Measurements from ENCODE around the gene RPP25L. TPM values are rescaled to one million over a fixed set of nuclear protein-coding genes. Genes with fewer than 3 reads are reported as not detected.

The RPP25L gene
- polyA plus RNA-seq, 1 donor from 2014 or later: 31.4 TPM

GRCh38 chr9:34615132-34615531, 3.2 kb upstream of the RPP25L start:
- H3K9ac ChIP-seq (ENCODE audit: low read length): no peak overlapping the region
- no peaks in the 10 kb centered on the region for H3K36me3 ChIP-seq (ENCODE audit: insufficient read depth, low read length)
- H3K79me2 ChIP-seq (replicated peaks; ENCODE audit: insufficient read depth, low read length): peaks cover 13% of the 10 kb centered on the region
- H3K27ac ChIP-seq (ENCODE audit: low read length): no peak overlapping the region
- no peak overlapping the region for H3K4me3 ChIP-seq (ENCODE audit: low read length)
- peaks cover 3% of the 10 kb centered on the region for H3F3A ChIP-seq (ENCODE audit: insufficient read depth, low read length, poor library complexity, severe bottlenecking)
- no peak overlapping the region for H3K4me2 ChIP-seq (ENCODE audit: low read length)
- H3K9me3 ChIP-seq (ENCODE audit: low read length): no peaks in the 10 kb centered on the region
- no peak for TF ChIP-seq EZH2 (IDR thresholded peaks at IDR 0.05; ENCODE audit: borderline replicate concordance, insufficient read depth, low read length, poor library complexity, severe bottlenecking)
- TF ChIP-seq TAF1 (IDR thresholded peaks at IDR 0.05; ENCODE audit: low read depth): no peak
- TF ChIP-seq MXI1 (conservative IDR thresholded peaks at IDR 0.05; ENCODE audit: poor library complexity, severe bottlenecking): no peak
- no peak for TF ChIP-seq CTCF (IDR thresholded peaks at IDR 0.05; ENCODE audit: poor library complexity, severe bottlenecking)
- TF ChIP-seq SMC3 (conservative IDR thresholded peaks at IDR 0.05; ENCODE audit: poor library complexity): no peak
- no peak for TF ChIP-seq RAD21 (conservative IDR thresholded peaks at IDR 0.05)
- TF ChIP-seq POLR2AphosphoS5 (IDR thresholded peaks at IDR 0.05): no peak
- TF ChIP-seq REST (IDR thresholded peaks at IDR 0.05; ENCODE audit: borderline replicate concordance): no peak
- no peak for TF ChIP-seq EP300 (conservative IDR thresholded peaks at IDR 0.05; ENCODE audit: poor library complexity, severe bottlenecking)
- H3K9me2 ChIP-seq (ENCODE audit: insufficient read depth, low read length): no peaks in the 10 kb centered on the region
- no peaks in the 10 kb centered on the region for H3K27me3 ChIP-seq (ENCODE audit: insufficient read depth, low read depth, low read length)
- H2AFZ ChIP-seq (ENCODE audit: low read depth, low read length): no peak overlapping the region
- no peaks in the 10 kb centered on the region for H4K20me1 ChIP-seq (ENCODE audit: insufficient read depth)

- peak overlapping the region; percentile 61 for H3K4me2 ChIP-seq (ENCODE audit: low read length)
- no peaks in the 10 kb centered on the region for H3K79me2 ChIP-seq (replicated peaks; ENCODE audit: insufficient read depth, low read length)
- TF ChIP-seq EP300 (conservative IDR thresholded peaks at IDR 0.05; ENCODE audit: poor library complexity, severe bottlenecking): no peak
- peak; percentile 87 for TF ChIP-seq CTCF (IDR thresholded peaks at IDR 0.05; ENCODE audit: poor library complexity, severe bottlenecking)
- no peak for TF ChIP-seq MXI1 (conservative IDR thresholded peaks at IDR 0.05; ENCODE audit: poor library complexity, severe bottlenecking)
- no peak for TF ChIP-seq EZH2 (IDR thresholded peaks at IDR 0.05; ENCODE audit: borderline replicate concordance, insufficient read depth, low read length, poor library complexity, severe bottlenecking)
- TF ChIP-seq RAD21 (conservative IDR thresholded peaks at IDR 0.05): peak; percentile 65
- TF ChIP-seq POLR2AphosphoS5 (IDR thresholded peaks at IDR 0.05): no peak
- TF ChIP-seq TAF1 (IDR thresholded peaks at IDR 0.05; ENCODE audit: low read depth): no peak
- TF ChIP-seq SMC3 (conservative IDR thresholded peaks at IDR 0.05; ENCODE audit: poor library complexity): peak; percentile 81
- TF ChIP-seq REST (IDR thresholded peaks at IDR 0.05; ENCODE audit: borderline replicate concordance): no peak
- H4K20me1 ChIP-seq (ENCODE audit: insufficient read depth): no peaks in the 10 kb centered on the region
- peak overlapping the region; percentile 85 for H3K9ac ChIP-seq (ENCODE audit: low read length)
- no peaks in the 10 kb centered on the region for H3K9me3 ChIP-seq (ENCODE audit: low read length)
- H2AFZ ChIP-seq (ENCODE audit: low read depth, low read length): no peak overlapping the region
- no peaks in the 10 kb centered on the region for H3F3A ChIP-seq (ENCODE audit: insufficient read depth, low read length, poor library complexity, severe bottlenecking)
- peak overlapping the region; percentile 86 for H3K4me3 ChIP-seq (ENCODE audit: low read length)
- peak overlapping the region; percentile 71 for H3K27ac ChIP-seq (ENCODE audit: low read length)
- no peaks in the 10 kb centered on the region for H3K9me2 ChIP-seq (ENCODE audit: insufficient read depth, low read length)
- no peaks in the 10 kb centered on the region for H3K36me3 ChIP-seq (ENCODE audit: insufficient read depth, low read length)
- H3K27me3 ChIP-seq (ENCODE audit: insufficient read depth, low read depth, low read length): no peaks in the 10 kb centered on the region
Measured at GRCh38 chr9:34612788-34613390, 992 bp upstream of the RPP25L start.
